NT2/D1 (cell line): ENCODE data around the gene TRIM60.
"Not testable (repeated sequence)": the region's sequence is repeated elsewhere in the genome, so short reads cannot be mapped to it uniquely, and the experiment has no call there.

Experiments used
- DNase-seq: peaks from one replicate; pipeline ENCODE4 v3.0.0-alpha.2; 2011; ENCODE audit warnings: low read depth, low spot score
- H3K27me3 ChIP-seq: 2 replicates; pipeline ENCODE4 v1.6.0; 2011; ENCODE audit warnings: mild to moderate bottlenecking; ENCODE audit not compliant: insufficient read length, insufficient read depth
- H3K36me3 ChIP-seq: 2 replicates; pipeline ENCODE4 v1.6.1; 2011; ENCODE audit warnings: mild to moderate bottlenecking, low read length, mixed read lengths; ENCODE audit not compliant: insufficient read depth, insufficient read length
- H3K4me1 ChIP-seq: 2 replicates; pipeline ENCODE4 v1.5.1; 2011; ENCODE audit not compliant: insufficient read depth, insufficient read length
- H3K4me3 ChIP-seq: 2 replicates; pipeline ENCODE4 v1.5.1; 2011; ENCODE audit warnings: low read depth; ENCODE audit not compliant: insufficient read length
- H3K9ac ChIP-seq: 2 replicates; pipeline ENCODE4 v1.6.0; 2011; ENCODE audit warnings: low read depth; ENCODE audit not compliant: insufficient read length
- H3K9me3 ChIP-seq: 2 replicates; pipeline ENCODE4 v1.5.1; 2011; ENCODE audit warnings: mild to moderate bottlenecking, low read length; ENCODE audit not compliant: insufficient read depth
- SUZ12 ChIP-seq: IDR thresholded peaks from 2 replicates; pipeline ENCODE4 v1.6.1; 2011; ENCODE audit not compliant: insufficient read length, insufficient read depth; ENCODE audit errors: extremely low read depth
- YY1 ChIP-seq: IDR thresholded peaks from 2 replicates; pipeline ENCODE4 v1.6.1; 2011; ENCODE audit not compliant: insufficient read length, insufficient read depth
- ZNF274 ChIP-seq: IDR thresholded peaks from 2 replicates; pipeline ENCODE4 v1.6.1; 2011; ENCODE audit warnings: mild to moderate bottlenecking, low read depth, low read length

Gene TRIM60

GRCh38 chr4:165031436-165032211 is at the start of gene TRIM60:
TSS of gene TRIM60 (plus strand) at chr4:165031999. CDS start at chr4:165040073, 8,074 bp downstream.
- DNase-seq, result no peak
- H3K9me3 ChIP-seq, result no peaks in the 10 kb centered on the region
- no peak within 1 kb of the TSS for H3K4me3 ChIP-seq
- H3K36me3 ChIP-seq, result no peaks in the 10 kb centered on the region
- no peak for TF ChIP-seq ZNF274
- H3K27me3 ChIP-seq, result no peaks in the 10 kb centered on the region
- H3K4me1 ChIP-seq, result no peaks in the 10 kb centered on the region
- H3K9ac ChIP-seq, result no peak within 1 kb of the TSS

- no peaks in the 10 kb centered on the region for H3K4me1 ChIP-seq
- DNase-seq, result no peak
- H3K9ac ChIP-seq, result no peak overlapping the region
- H3K27me3 ChIP-seq, result no peaks in the 10 kb centered on the region
- TF ChIP-seq ZNF274, result no peak
- no peak for TF ChIP-seq SUZ12
- no peak for TF ChIP-seq YY1
- no peak overlapping the region for H3K4me3 ChIP-seq
- no peaks in the 10 kb centered on the region for H3K9me3 ChIP-seq
- H3K36me3 ChIP-seq, result no peaks in the 10 kb centered on the region
These were observed 42.3 kb upstream of the TRIM60 start for GRCh38 chr4:164989471-164989870.

- H3K4me1 ChIP-seq, H3K9me3 ChIP-seq, H3K36me3 ChIP-seq, H3K9ac ChIP-seq, H3K27me3 ChIP-seq, DNase-seq, H3K4me3 ChIP-seq: not testable (repeated sequence)
These were observed 41.0 kb upstream of the TRIM60 start for GRCh38 chr4:164990786-164991185.

GRCh38 chr4:164996123-164996522 is 35.7 kb upstream of the TRIM60 start:
- H3K36me3 ChIP-seq, H3K9ac ChIP-seq, H3K4me3 ChIP-seq, H3K27me3 ChIP-seq, DNase-seq, H3K4me1 ChIP-seq, H3K9me3 ChIP-seq: not testable (repeated sequence)

GRCh38 chr4:164997324-164997723 is 34.5 kb upstream of the TRIM60 start:
- Histone ChIP-seq H3K9me3 (no peaks in the 10 kb centered on the region), H3K36me3 (no peaks in the 10 kb centered on the region), H3K27me3 (no peaks in the 10 kb centered on the region), H3K4me3 (no peak overlapping the region), H3K4me1 (no peaks in the 10 kb centered on the region), H3K9ac (no peak overlapping the region)
- no peak for DNase-seq
- TF ChIP-seq SUZ12, result no peak
- no peak for TF ChIP-seq ZNF274
- TF ChIP-seq YY1, result no peak

GRCh38 chr4:164997941-164998340 is 33.9 kb upstream of the TRIM60 start:
- Histone ChIP-seq H3K4me1 (no peaks in the 10 kb centered on the region), H3K9me3 (no peaks in the 10 kb centered on the region), H3K36me3 (no peaks in the 10 kb centered on the region), H3K27me3 (no peaks in the 10 kb centered on the region), H3K9ac (no peak overlapping the region), H3K4me3 (no peak overlapping the region)
- TF ChIP-seq ZNF274 (no peak), SUZ12 (no peak), YY1 (no peak)
- no peak for DNase-seq

- H3K27me3 ChIP-seq, H3K4me1 ChIP-seq, H3K9me3 ChIP-seq, H3K9ac ChIP-seq, H3K4me3 ChIP-seq, H3K36me3 ChIP-seq, DNase-seq: not testable (repeated sequence)
These were observed 33.2 kb upstream of the TRIM60 start for GRCh38 chr4:164998526-164999080.

GRCh38 chr4:165001957-165002356 is 29.8 kb upstream of the TRIM60 start:
- H3K9ac ChIP-seq, DNase-seq, H3K27me3 ChIP-seq: not testable (repeated sequence)

More at GRCh38 chr4:165001957-165002356, 29.8 kb upstream of the TRIM60 start:
- not testable (repeated sequence) for H3K4me3 ChIP-seq, H3K36me3 ChIP-seq, H3K4me1 ChIP-seq, H3K9me3 ChIP-seq
